GF-D8 (cell line): ENCODE data around the gene ZNF385C.

Source experiments
- DNase-seq: peaks from one replicate; lab custom pipeline; 2025; lab: John Stamatoyannopoulos, UW

Gene ZNF385C

DNA sequence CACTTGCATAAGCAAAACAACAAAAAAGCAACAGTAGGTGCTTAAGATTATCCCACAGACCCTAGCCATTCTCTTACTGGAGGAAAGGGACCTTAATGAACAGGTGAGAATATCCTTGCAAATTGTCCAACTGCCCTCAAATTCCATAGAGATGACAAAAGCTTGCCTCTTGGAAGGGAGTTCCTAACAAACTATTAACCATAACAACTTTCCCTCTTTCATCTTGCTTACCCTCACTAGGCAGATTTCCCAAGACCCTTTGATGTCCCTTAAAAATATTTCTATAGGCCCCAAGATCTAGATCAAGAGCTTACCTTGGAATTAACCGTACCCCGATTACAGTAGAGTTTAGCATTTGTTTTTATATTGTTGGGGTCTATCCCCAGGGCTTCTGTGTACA lies 109.9 kb downstream of the ZNF385C start:
- no peak for DNase-seq

DNA sequence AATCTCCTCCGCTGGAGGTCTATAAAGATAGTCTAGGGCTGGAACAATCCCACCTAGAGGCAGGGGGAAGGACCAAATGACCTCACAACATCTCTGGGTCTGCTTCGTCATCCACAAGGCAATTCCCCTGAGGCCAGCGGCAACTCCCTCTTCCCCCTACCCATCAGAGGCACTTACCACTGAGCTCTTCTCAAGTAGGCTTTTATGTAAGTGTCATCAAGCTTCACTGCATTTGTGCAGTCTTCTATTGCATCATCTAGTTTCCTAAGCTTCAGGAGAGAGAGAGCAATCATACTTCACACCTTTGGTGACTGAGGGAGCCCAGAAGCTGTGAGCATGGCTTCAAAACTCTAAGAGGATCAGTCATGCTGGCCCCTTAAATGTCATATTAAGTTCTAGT lies 110.6 kb downstream of the ZNF385C start:
- DNase-seq = no peak

DNA sequence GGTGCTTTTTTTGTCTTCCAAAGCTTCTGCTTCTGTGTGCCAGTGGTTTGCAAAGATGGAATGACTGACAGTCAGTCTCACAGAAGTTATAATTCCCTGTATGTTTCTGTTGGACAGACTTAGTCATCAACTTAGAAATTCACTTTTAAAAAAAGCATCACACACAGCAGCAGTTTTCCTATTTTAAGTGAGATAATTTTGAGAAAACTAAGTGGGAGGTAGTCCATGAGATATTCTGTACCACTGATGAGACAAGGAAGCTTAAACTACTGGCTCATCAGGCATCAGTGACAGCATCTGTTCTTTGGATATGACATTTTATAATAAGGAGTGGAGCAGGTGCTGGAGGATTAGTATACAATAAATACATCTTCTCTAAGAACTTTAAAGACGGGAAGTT lies 111.6 kb downstream of the ZNF385C start:
- DNase-seq = no peak

DNA sequence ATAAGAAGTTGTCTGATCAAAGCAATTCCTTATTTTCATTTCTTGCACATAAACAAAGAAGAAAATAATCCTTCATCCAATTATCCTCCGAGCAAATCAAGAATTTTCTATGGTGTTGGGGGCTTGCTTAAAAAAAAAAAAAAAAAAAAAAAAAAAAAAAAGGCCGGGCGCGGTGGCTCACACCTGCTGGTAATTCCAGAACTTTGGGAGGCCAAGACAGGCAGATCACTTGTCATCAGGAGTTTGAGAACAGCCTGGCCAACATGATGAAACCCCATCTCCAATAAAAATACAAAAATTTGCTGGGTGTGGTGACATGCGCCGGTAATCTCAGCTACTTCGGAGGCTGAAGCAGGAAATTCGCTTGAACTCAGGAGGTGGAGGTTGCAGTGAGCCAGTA lies 112.4 kb downstream of the ZNF385C start:
- no peak for DNase-seq

DNA sequence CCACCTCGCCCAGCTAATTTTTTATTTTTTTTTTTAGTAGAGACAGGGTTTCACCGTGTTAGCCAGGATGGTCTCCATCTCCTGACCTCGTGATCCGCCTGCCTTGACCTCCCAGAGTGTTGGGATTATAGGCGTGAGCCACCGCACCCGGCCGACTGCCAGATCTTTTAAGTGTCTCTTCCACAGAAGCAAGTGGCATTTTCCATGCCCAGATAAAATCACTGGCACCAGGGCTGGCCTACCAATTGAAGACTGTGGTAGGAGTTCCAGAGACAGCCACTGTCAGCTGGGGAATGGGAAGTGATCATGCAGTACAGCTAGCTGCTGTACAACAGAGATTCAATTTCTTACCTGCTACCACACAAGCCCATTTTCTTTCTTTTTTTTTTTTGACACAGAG lies 113.8 kb downstream of the ZNF385C start:
- no peak for DNase-seq

DNA sequence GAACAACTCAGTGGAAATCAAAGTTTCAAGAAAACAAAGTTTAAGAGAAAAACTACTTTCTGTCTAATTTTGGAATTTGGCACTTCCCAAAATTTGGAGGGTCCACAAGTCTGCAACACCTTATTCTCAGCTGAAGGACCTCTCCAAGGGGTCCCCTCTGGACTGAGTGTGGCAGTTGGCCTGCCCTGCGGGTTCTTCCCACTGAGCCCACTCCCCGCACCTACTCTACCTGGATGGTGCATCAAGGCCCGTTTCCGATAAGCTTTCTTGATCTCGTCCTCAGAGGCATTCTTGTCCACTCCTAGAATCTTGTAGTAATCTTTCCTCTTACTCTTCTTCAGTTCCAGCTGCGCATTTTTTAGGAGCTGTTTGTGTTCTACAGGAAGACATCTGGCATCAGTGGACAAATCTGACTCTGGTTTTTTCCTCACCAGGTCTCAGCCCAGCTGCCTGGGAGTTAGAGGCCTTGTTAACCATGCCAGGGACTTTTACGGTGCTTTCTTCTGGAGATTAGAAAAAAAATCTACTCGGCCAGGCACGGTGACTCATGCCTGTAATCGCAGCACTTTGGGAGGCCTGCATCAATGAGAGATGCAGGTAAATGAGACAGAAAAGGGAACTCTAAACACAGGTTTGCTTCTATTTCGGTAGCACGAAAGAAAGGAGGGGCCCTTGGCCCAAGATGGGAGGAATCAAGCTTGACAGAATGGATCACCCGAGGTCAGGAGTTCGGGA lies 116.1 kb downstream of the ZNF385C start:
- DNase-seq = no peak

DNA sequence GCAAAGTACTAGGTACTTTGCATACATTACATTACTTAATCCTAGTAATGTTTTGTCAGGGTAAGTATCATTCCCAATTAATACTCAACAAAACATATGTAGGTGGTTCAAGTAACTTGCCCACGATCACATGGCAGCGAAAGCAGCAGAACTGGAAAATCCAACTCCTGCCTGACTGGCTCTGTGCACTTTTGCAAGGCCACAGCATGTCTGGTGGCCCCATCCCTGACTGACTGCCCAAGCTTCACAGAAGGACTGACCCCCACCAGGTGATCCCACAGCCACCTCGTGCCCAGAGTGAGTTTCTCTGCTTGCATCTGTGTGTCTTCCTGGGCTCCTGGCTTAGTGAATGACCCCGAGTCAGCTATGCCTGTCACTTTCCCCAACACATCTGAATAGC lies 120.3 kb downstream of the ZNF385C start:
- DNase-seq = no peak

DNA sequence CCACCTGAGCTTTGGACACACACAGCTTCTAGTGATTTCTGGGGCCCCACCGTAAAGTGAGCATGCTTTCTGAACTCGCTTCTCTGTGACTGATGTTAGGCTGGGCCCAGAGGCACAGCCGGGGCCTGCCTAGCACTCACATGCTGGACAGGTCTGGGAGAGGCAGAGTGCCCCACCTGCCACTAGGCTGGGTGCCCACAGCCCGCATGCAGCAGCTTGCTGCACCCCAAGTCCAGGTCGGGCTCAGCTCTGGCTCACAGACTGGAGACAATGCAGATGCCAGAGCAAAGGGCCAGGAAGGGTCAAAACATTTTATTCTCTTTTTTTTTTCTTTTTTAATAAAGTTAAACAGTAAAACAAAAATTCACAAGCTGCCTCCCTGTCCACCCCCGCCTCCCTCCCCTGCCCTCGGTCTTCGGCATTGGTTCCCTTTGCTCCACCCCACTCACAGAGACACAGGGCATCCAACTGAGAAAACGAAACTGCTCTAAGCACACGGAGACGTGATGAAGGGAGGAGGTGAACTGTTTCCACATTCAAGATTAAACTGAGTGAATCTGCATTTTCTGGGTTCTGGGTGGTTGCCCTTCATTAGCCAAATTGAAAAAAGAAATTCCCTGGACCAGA lies 122.0 kb downstream of the ZNF385C start:
- DNase-seq = no peak
